BJ (cell line): ENCODE measurements around the gene ZNF582. TPM values are rescaled to one million over a fixed set of nuclear protein-coding genes. Genes with fewer than 3 reads are reported as not detected.
A peak's percentile ranks its signal among the peaks of the same experiment; 100 is the strongest.
"Not testable (repeated sequence)": the region's sequence is repeated elsewhere in the genome, so short reads cannot be mapped to it uniquely, and the experiment has no call there.

Source experiments
- CTCF ChIA-PET: fragments of 350-600 bp; formaldehyde crosslinking; extraction: SDS; loops from one replicate; lab custom pipeline; 2021; ENCODE audit warnings: antibody characterized with exemption, inconsistent platforms; lab: Yijun Ruan, JAX
- POLR2A ChIA-PET: fragments of 300-600 bp; sonication (Branson Sonifier 250); formaldehyde crosslinking; extraction: SDS; loops from one replicate; lab custom pipeline; 2021; ENCODE audit warnings: antibody characterized with exemption; lab: Charles Lee
- DNase-seq: peaks from one replicate; pipeline ENCODE4 v3.0.0-alpha.2; 2011; ENCODE audit warnings: low read depth
- H3K27me3 ChIP-seq: 2 replicates; pipeline ENCODE4 v1.6.0; 2011; ENCODE audit warnings: low read length; ENCODE audit not compliant: control insufficient read depth, insufficient read depth
- H3K36me3 ChIP-seq: 2 replicates; pipeline ENCODE4 v1.5.1; 2011; ENCODE audit warnings: low read length; ENCODE audit not compliant: control insufficient read depth, insufficient read depth
- H3K4me3 ChIP-seq: 2 replicates; pipeline ENCODE4 v1.5.1; 2011; ENCODE audit warnings: low read depth, mild to moderate bottlenecking, control low read depth, low read length
- polyA plus RNA-seq: library from polyadenylated mRNA; depleted of rRNA; stranded (reverse); fragments of >200 nt; gene quantifications from 2 replicates; pipeline ENCODE4 v1.2.3, GENCODE V29; 2011
- TF ChIP-seq, protein P1 (sequence below): IDR thresholded peaks from 2 replicates; pipeline ENCODE4 v1.5.1; 2011; ENCODE audit warnings: low read depth, mild to moderate bottlenecking, control low read depth, inconsistent platforms, low read length, moderate library complexity; ENCODE audit not compliant: insufficient read depth

The ZNF582 gene
- polyA plus RNA-seq, 1 experiment, result 2.4 TPM

DNA sequence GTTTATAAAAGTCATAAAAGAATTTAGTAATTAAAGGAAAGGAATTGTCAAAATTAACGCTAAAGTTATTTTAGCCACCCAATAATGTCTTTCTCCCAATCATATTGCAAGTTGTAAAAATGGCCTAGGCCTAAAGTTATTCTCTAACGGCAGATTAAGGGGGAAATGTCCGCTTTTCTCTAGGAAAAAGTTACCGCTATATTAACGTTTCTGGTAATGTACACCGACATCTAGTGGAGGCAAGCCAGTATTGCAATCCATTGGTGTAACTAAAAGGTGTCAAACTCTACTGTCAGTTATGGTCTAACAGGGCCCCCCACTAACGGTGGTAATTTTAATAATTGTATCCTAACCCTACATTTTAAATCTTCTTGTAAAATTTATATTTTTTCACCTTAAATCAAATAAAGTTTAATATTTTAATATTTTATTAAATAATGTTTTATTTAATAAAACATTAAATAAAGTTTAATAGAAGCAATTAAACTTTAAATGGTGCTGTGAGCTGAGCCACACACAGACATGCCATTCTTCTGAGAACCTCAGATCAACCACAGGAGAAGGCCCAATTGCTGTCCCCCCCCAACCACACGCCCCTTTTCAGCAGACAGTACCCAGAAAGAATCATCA is 42.8 kb downstream of the ZNF582 start:
- Histone ChIP-seq H3K36me3 (no peaks in the 10 kb centered on the region), H3K4me3 (no peak overlapping the region), H3K27me3 (no peaks in the 10 kb centered on the region)
- ChIA-PET POLR2A (no interaction called here), CTCF (interaction anchor here (0.7 to 1.1 kb wide), 3 partner anchors 39 to 274 kb away, joined by 3 to 4 read pairs (median 3); no protein-coding TSS in a partner anchor)
- TF ChIP-seq, protein P1, sequence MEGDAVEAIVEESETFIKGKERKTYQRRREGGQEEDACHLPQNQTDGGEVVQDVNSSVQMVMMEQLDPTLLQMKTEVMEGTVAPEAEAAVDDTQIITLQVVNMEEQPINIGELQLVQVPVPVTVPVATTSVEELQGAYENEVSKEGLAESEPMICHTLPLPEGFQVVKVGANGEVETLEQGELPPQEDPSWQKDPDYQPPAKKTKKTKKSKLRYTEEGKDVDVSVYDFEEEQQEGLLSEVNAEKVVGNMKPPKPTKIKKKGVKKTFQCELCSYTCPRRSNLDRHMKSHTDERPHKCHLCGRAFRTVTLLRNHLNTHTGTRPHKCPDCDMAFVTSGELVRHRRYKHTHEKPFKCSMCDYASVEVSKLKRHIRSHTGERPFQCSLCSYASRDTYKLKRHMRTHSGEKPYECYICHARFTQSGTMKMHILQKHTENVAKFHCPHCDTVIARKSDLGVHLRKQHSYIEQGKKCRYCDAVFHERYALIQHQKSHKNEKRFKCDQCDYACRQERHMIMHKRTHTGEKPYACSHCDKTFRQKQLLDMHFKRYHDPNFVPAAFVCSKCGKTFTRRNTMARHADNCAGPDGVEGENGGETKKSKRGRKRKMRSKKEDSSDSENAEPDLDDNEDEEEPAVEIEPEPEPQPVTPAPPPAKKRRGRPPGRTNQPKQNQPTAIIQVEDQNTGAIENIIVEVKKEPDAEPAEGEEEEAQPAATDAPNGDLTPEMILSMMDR, result peak; percentile 82
- DNase-seq, result no peak

DNA sequence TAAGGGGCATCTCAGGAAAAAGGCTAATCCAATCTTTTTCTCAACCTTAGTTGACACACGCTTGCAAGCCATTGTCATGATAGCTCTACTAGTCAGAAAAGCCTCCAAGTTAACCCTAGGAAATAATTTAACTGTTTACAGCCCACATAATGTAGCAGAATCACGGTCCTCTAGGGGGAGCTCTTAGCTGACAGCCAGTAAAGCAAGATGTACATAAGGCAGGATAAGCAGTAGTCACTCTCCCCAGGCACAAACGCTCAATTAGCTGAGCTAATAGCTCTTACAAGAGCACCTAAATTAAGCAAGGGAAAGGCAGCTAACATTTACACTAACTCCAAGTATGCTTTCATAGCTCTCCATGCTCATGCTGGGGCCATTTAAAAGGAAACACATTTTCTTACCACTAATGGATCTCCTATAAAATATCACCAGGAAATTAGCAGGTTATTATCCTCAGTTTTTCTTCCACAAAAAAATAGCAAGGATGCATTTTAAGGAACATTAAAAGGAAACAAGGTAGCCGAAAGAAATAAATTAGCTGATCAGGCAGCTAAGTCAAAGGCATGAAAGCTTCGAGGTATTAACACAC is 45.0 kb downstream of the ZNF582 start:
- TF ChIP-seq, protein P1, result peak; percentile 31; the same call in 1 of the 2 replicates
- POLR2A ChIA-PET, result no interaction called here
- Histone ChIP-seq H3K27me3 (no peaks in the 10 kb centered on the region), H3K36me3 (no peaks in the 10 kb centered on the region), H3K4me3 (no peak overlapping the region)
- CTCF ChIA-PET, result interaction anchor here (0.7 to 2.4 kb wide), 11 partner anchors 10 to 283 kb away, joined by 3 to 11 read pairs (median 4); partner anchors contain the start of gene ZSCAN5A
- no peak for DNase-seq

DNA sequence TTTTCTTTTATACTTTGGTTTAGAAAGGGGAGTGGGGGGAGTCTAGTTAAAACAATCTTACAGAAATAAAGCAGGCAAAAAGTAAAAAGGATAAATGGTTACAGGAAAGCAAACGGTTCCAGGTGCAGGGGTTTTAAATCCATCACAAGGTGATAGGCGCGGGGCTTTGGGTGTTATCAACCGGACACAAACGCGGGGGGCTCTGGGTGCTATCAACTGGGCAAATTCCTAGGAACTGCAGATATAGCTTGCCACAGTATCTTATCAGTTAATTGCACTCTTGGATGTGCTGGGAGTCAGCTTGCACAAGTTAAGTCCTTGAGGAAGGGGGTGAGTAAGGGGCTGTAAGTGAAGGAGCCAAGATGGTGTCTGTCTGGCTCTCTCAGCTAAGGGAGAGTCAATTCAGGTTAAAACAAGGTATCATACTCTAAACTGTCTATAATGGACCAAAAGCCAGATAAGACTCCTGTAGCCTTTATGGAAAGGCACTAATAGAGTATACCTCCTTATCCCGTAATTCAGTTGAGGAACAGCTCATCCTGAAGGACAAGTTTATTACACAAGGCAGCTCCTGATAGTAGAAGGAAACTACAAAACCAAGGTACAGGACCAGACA is 46.1 kb downstream of the ZNF582 start:
- H3K36me3 ChIP-seq, result no peaks in the 10 kb centered on the region
- POLR2A ChIA-PET, result no interaction called here
- no peak overlapping the region for H3K4me3 ChIP-seq
- H3K27me3 ChIP-seq, result no peaks in the 10 kb centered on the region
- TF ChIP-seq, protein P1, result no peak
- CTCF ChIA-PET, result interaction anchor here (0.7 to 2.0 kb wide), 4 partner anchors 12 to 270 kb away, joined by 3 to 11 read pairs (median 5); no protein-coding TSS in a partner anchor
- no peak for DNase-seq

DNA sequence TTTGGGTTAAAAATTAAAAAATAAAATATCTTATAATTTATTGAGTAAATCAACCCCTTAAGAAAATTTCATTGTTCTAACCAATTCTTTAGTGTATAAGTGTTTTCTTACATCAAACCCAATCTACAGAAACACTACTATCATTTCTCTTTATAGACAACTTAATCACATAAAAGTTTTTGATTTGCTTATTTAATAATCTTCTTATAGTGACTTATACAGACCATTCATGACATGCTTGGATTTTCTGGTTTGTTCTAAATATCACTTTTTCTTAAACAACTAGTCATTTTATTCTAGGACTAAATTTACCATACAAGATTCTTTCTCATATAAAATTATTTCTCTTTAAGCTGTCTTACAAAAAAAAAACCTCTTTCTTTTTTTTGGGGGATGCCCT is 51.4 kb downstream of the ZNF582 start:
- H3K27me3 ChIP-seq, result no peaks in the 10 kb centered on the region
- ChIA-PET POLR2A (no interaction called here), CTCF (no interaction called here)
- no peak overlapping the region for H3K4me3 ChIP-seq
- TF ChIP-seq, protein P1, result no peak
- H3K36me3 ChIP-seq, result no peaks in the 10 kb centered on the region
- DNase-seq, result no peak

DNA sequence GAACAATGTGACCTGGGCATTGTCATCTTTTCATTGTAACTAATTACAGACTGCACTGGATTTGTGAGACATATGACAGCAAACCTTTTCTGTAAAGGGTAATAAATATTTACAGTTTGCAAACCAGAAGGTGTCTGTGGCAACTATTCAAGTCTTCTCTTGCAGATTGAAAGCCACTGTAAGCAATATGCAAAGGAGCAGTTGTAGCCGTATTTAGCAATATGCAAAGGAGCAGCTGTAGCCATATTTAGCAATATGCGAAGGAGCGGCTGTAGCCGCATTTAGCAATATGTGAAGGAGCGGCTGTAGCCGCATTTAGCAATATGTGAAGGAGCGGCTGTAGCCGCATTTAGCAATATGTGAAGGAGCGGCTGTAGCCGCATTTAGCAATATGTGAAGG is 54.3 kb downstream of the ZNF582 start:
- POLR2A ChIA-PET, H3K27me3 ChIP-seq, H3K36me3 ChIP-seq, H3K4me3 ChIP-seq, DNase-seq: not testable (repeated sequence)
- CTCF ChIA-PET, result interaction anchor here (0.9 to 6.3 kb wide), 3 partner anchors 9 to 263 kb away, joined by 4 to 64 read pairs (median 4); no protein-coding TSS in a partner anchor

DNA sequence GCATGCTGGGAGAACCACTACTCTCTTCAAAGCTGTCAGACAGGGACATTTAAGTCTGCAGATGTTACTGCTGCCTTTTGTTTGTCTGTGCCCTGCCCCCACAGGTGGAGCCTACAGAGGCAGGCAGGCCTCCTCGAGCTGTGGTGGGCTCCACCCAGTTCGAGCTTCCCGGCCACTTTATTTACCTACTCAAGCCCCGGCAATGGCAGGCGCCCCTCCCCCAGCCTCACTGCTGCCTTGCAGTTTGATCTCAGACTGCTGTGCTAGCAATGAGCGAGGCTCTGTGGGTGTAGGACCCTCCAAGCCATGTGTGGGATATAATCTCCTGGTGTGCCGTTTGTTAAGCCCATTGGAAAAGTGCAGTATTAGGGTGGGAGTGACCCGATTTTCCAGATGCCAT is 56.3 kb downstream of the ZNF582 start:
- DNase-seq, H3K36me3 ChIP-seq, H3K27me3 ChIP-seq, H3K4me3 ChIP-seq, POLR2A ChIA-PET: not testable (repeated sequence)
- CTCF ChIA-PET, result interaction anchor here (6.3 kb wide), 1 partner anchor 84 kb away, joined by 64 read pairs; no protein-coding TSS in a partner anchor

DNA sequence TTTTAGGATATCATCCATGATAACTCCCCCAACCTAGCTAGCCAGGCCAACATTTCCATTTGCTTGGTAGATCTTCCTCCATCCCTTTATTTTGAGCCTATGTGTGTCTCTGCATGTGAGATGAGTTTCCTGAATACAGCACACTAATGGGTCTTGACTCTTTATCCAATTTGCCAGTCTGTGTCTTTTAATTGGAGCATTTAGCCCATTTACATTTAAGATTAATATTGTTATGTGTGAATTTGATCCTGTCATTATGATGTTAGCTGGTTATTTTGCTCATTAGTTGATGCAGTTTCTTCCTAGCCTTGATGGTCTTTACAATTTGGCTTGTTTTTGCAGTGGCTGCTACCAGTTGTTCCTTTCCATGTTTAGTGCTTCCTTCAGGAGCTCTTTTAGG is 58.0 kb downstream of the ZNF582 start:
- H3K4me3 ChIP-seq, H3K36me3 ChIP-seq, H3K27me3 ChIP-seq, POLR2A ChIA-PET, DNase-seq: not testable (repeated sequence)
- CTCF ChIA-PET, result interaction anchor here (2.6 to 6.3 kb wide), 2 partner anchors 82 to 259 kb away, joined by 24 to 64 read pairs; no protein-coding TSS in a partner anchor
